ENCODE measurements around the gene KRT74.
A peak's percentile ranks its signal among the peaks of the same experiment; 100 is the strongest.
"Not testable (repeated sequence)": the region's sequence is repeated elsewhere in the genome, so short reads cannot be mapped to it uniquely, and the experiment has no call there.

Gene KRT74

DNA sequence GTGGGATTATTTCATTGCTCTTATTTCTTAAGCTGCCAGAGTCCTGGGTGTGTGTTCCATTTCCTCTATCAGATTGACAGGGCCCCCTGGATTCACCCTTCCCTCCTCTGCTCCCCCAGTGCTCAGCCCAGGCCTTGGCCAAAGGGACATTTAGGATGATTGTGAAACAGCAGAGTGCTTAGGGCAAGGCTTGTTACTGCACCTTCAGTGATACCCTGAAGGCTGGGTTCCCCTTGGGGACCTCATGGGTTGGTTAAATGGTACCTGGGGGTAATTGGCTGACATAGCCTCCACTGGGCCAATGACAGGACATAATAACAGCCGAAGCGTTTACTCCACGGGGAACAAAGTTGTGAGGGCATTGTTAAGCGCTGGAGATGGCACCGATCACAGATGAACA, 28.9 kb upstream of the KRT74 start:
- DNase-seq (ENCODE audit: low spot score) = peak; percentile 48

DNA sequence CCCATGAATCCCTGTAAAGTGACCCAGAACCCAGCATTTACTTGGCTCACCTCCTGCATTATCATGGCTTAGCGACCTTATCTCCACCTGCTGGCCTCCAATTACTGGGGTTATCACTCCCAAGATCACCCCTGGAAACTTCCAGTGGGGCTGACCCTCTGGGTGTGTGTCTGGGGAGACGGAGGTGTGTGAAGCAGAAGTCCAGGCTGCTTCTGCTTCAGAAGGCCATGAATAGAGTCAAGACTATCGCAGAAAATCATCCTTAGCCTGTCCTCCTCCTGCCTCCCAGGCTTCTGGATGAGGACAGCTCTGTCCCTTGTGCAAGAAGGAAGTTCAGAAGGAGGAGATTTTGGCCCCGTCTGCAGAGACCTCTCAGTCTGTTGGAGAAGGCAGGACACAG, 28.0 kb upstream of the KRT74 start:
- DNase-seq (ENCODE audit: low spot score) = peak; percentile 28

DNA sequence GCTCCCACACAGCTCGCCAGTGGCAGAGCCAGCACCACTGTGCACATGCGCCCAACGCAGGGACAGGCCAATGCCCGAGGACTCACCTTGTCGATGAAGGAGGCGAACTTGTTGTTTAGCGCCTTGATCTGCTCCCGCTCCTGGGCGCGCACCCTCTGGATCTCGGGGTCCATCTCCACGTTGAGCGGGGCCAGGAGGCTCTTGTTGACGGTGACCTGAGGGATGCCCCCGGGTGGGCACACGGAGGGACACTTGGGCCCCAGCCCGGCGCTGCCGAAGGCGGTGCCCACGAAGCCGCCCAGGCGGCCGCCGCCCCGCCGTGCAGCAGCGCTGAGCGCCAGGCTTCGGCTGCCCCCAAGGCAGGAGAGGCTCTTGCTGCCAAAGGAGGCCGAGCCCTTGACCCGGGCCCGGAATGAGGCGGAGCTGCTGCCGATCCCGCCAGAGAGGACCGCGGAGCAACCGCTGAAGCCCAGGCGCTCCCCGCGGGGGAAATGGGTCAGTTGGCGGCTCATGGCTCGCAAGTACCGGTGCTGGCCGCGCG, 27.4 kb upstream of the KRT74 start, which contains the start of gene KRT72:
Gene KRT72 (minus strand): TSS at position 523 of the 541 bp plus-strand sequence. CDS start 11 bp downstream, at position 512.
- DNase-seq (ENCODE audit: low spot score) = peak; percentile 8

DNA sequence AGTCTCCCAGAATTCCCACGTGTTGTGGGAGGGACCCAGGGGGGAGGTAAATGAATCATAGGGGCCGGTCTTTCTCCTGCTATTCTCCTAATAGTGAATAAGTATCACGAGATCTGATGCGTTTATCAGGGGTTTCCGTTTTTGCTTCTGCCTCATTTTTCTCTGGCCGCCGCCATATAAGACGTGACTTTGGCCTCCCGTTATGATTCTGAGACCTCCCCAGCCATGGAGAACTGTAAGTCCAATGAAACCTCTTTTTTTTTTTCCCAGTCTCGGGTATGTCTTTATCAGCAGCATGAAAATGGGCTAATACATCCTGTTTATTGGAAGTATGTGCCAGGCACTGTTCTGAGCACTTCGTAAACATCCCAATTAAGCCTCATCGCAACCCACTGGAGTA, 26.8 kb upstream of the KRT74 start:
- DNase-seq (ENCODE audit: low spot score) = no peak

DNA sequence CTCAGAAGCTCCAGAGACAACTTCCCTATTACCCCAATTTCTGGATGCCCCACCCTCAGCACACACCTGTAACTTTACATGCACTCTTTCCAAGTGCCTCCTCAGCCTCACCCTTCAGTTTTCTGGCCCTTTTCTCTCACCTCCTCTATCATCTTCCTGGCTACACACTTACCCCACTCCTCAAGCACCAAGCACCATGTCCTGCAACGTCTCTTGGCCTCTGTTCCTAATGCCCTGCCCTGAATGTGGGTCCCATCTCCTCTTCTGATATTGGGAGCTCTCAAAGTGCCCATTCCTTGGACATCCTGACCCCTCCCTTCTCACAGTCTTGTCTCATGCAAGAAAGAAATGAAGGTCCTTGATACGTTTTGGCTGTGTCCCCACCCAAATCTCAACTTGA, 26.4 kb upstream of the KRT74 start:
- DNase-seq (ENCODE audit: low spot score) = peak; percentile 40

DNA sequence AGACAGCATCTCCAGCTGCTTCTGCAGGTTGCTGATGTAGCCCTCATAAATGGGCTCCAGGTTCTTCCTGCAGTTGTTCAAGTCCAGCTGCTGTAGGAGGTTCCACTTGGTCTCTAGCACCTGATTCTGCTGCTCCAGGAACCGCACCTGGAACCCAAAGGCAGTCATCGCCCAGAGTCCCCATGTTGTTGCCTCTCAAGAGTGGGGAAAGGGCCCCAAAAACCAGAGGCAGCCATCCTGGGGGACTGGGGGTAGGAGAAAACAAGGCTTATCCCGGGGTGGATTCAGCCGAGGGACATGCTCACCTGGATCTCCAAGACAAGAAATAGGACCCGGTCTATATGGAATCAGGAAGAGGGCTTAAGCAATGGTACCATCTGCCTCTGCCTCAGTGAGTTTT, 25.3 kb upstream of the KRT74 start:
- DNase-seq (ENCODE audit: low spot score) = peak; percentile 18

DNA sequence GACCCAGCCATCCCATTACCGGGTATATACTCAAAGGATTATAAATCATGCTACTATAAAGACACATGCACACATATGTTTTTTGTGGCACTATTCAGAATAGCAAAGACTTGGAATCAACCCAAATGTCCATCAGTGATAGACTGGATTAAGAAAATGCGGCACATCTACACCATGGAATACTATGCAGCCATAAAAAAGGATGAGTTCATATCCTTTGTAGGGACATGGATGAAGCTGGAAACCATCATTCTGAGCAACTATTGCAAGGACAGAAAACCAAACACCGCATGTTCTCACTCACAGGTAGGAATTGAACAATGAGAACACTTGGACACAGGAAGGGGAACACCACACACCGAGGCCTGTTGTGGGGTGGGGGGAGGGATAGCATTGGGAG, 20.6 kb upstream of the KRT74 start:
- DNase-seq (ENCODE audit: low spot score) = not testable (repeated sequence)

DNA sequence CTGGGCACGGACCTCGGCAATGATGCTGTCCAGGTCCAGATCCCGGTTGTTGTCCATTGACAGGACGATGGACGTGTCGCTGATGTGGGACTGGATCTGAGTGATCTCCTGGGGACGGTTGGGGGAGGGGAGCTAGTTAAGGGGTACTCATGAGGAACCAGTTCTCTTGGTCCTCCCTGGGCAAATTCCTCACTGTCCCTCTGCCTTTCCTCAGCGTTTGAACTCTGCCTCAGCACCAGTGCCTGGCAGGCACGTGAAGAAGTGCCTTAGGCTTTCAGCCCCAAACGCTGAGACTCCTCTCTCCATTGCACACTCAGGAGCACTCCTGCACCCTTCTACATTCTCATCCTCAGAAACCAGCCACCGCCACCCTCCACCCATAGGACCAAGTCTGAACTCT, 17.9 kb upstream of the KRT74 start:
- DNase-seq (ENCODE audit: low spot score) = no peak

DNA sequence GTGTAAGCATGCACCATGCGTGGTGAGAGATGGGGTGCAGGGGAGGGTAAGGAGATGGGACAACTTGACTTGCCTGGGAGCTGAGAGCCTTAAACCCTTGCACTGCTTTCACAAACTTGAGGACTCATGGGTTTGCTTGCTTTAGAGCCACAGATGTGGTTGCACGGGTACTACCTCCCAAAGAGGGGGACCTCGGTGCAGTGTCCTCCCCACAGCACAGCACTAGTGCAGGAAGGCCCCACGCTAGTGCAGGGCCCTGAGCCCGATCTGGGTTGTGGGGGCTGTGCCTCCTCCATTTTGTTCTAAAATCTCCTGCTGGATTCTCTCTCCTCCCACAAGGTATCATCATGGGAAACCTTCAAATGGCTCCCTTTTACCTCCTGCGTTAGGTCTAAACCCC, 16.4 kb upstream of the KRT74 start:
- peak; percentile 45 for DNase-seq (ENCODE audit: low spot score)

DNA sequence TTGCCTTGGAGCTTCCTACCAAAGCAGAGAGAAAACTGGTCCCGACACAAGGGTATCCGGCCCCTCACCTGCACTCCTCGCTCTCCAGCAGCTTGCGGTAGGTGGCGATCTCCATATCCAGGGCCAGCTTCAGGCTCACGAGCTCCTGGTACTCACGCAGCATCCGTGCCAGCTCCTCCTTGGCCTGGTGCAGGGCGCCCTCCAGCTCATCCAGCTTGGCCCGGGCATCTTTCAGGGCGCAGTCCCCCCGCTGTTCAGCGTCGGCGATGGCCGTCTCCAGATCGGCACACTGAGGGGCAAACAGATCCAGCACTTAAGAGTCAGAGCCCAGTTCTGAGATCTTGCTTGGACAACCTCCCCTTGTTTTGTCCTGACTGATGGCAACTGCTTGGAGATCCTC, 13.9 kb upstream of the KRT74 start:
- peak; percentile 36 for DNase-seq (ENCODE audit: low spot score)

DNA sequence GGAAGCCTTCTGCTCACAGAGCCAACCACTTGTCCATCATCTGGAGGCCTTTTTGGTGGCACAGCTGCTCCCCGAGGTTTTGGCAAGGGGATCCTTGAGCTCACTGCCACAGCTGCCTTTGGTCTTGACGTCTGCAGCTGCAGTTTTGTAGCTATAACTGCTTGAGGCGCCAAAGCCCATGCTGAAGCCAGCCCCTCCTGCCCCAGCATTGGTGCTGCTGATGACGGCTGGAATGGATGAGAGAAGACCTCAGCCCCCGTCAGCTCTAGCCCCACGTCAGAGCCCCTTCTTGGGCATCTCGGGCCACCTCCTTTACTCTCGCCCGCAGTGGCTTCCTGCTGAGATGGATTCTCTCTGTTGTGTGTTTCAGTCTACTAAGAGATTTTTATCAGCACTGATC, 12.3 kb upstream of the KRT74 start:
- DNase-seq (ENCODE audit: low spot score) = peak; percentile 65

DNA sequence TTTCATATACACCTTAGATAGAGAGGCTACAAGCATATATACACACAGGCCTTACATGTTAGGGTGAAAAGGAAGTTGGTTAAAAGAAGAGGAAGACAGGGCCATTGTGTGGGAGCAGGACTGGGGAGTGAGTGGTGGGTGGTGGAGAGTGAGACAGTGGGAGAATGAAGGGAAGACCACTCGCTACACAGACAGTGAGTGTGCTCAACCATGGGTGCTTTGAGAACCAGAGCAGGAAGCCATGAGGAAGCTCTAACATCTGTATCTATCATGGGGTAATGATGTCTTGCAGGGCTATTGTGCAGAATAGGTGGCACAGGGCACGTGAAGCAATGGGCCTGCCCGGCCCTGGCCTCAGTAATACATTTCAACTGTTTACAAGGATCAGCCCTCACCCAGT, 11.4 kb upstream of the KRT74 start:
- no peak for DNase-seq (ENCODE audit: low spot score)

DNA sequence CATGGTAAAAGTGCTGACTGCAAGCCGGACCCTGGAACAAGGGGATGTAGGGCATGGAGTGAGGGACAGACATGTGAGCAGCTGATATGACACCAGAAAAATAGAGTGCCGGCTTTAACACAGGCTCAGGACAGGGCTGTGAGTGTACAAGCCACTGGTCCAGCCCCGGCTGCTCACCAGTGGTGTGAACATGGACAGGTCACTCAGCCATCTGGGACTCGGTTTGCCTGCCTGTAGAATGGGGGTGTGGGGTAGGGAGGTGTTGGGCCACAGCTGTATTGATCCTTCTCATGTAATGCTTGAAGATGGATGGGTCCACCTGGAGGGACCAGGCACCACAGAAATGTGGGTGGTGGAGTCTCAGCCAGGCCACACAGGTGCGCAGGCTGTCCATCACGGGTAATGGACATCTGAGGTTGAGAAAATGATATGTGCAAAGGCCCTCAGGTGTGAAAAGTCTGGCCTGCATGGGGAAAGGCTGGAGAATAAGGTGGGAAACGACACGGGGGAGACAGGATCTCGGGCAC, 10.6 kb upstream of the KRT74 start:
- DNase-seq (ENCODE audit: low spot score) = peak; percentile 22

DNA sequence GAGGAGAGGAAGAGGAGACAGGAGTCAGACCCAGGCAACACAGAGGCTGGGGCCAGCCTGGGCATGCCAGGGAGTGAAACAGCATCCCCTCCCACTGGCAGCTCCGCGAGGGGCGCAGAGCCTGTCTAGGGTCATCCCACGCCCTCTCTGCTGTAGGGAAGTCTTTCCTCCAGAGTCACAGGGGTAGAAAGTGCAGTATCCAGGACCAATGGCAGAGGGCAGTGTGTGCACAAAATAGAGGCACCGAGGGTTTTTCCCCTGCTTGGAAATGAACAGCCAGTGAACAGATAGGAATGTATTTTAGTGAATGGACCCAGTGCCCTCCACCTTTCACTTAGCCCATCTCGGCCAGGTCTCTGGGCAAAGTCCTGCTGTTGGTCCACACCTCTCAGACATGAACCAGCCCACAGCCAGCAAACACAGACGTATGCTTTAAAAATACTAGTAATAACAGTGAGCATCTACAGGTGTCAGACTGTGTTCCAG, 9.4 kb upstream of the KRT74 start:
- DNase-seq (ENCODE audit: low spot score) = peak; percentile 63

DNA sequence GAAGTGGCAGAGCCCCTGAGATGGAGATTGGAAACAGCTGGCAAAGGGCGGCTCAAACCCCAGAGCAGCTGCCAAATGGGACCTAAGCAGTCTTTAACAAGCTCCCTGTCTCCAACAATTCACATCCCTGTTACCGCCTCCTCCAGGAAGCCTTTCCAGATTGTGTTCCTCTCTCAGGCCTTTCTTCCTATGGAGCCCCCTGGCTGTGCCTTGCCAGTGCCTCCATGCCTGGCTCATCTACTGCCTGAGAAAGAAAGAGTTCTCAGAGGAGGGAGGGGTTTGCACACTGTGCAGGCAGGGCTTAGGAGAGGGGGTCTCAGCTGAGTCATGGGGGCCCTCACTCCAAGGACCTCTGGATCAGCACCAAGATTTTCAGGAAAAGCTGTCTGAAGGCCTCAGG, 8.8 kb upstream of the KRT74 start:
- no peak for DNase-seq (ENCODE audit: low spot score)

DNA sequence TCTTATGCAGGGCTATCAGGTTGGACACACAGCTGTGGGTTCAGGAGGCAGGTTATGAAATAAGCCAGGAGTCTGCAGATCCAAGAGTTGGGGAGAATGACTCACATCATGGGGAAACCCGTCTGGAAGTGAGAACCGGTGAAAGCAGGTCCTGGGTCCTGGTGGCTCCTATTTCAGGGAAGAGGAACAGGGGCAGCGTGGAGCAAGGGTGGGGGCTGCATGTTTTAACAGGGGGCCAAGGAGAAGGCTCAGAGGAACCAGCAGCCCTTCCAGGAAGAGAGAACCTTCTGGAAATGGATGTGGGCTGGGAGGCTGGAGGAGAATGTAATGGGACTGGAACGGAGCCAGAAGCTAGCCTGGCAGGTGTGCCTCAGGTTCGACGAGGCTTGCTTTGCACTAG, 7.8 kb upstream of the KRT74 start:
- DNase-seq (ENCODE audit: low spot score) = peak; percentile 34

DNA sequence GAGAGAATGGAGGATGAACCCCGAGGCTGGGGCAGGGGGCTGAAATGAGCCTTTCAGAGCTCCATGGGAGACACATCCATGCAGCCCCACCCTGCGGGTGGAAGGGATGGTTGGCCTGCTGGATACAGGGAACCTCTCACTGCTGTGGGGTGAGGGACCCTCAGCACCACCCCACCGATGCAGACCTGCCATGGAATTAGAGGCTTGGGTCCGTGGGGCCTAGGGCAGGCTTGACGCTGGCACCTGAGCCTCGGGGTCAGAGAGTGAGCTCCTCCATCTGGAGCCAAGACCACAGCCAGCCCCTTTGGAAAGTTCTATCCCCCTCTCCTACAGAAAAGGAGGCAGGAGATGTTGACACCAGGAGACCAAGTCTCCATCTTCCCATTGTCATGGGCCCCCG, 7.4 kb upstream of the KRT74 start:
- DNase-seq (ENCODE audit: low spot score) = peak; percentile 33

DNA sequence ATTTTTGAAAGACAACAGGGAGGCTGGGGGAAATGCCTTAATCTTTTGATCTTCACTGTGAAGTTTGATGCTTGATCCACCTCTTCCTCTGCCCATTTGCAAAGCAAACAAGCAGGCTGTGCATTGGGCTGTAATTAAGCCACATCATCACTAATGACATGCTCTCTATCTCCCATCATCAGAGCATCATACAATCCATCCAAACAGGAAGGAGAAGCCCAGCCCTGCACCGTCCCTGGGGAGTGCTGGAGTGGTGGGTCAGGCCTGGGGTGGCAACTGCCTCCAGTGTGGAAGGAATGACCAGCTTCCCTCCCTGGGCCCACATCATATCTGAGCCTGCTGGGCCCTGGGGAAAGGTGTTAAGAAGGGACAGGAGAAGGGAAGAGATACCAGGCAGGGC, 6.9 kb upstream of the KRT74 start:
- DNase-seq (ENCODE audit: low spot score) = peak; percentile 17

DNA sequence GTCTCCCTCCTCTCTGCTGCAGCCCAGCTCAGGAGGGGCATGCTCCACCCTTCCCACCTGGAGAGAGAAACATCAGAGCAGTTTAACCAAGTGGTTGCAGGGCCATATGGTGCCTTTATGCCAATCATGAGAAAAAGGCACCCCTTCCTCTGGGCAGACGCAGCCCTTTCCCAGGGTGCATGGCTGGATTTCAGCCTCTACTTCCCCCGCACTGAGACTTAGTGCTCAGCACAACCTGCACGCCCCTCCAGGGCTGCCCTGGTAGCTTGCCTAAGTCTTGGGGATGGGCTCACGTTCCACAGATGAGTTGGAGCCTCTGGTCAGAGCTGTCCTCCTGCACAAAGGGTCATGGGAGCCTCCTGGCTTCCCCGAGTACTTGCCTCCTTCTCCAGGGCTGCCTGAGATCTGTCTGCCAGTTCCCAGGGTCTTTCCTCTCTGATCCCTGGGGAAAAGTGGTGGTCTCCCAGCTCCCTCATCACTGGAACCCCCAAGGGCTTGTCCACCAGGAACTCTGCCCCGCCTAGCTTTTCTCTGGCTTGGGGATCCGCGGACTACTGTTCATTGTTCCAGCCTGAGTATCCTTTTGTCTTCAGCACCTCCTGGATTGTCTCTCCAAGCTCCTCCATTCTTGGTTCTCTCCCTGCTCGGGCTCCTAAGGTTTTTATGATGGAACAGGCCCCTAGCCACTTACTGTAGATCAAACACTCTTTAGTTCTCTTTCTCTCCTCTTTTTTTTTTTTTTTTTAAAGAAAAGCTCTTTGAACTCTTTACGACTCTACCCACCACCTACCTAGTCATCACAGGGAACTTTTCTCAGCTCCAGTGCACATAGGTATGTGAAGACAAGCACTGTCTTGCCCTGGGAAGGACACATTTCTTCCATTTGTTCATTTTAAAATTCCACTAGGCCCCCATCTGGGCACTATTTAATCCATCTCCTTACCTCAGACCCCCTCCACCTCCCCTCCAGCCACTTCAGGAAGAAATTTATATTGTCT, 6.1 kb upstream of the KRT74 start:
- DNase-seq (ENCODE audit: low spot score) = peak; percentile 2

DNA sequence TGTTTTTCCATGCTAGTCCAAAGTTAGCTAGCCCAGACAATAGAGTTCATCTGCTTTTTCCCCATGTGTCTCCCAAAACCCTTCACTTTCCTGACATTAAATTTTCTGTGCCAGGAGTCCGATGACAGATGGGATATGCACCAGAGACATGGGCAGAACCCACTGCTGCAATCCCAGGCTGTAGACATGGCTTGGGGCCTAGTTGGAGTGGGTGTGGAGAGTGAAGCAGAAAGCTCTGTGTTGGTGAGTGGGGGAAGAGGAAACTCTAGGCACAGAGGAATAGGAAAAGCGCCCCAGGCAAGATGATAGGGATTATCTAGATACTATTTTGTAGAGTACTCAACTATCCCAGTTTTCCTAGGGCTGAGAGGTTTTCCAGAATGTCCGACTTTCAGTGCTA, 4.8 kb upstream of the KRT74 start:
- no peak for DNase-seq (ENCODE audit: low spot score)

DNA sequence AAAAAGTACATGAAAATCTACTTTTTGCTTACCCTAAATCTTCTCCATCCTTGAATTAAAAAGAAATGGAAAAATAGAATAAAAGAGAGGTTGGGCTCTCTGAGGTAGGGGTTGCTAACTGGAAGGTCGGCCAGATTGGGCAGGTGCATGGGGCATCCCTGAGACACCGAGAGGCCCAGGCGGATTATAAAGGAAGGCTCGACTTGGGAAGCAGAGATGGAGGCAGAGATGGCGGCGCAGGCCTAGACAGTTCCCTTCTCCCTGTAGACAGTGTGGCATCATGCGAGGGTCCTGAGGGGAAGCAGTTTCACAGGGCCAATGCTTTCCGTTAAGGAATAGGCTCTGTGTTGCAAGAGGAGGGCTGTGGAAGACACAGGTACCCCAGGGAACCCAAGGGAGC, 3.7 kb upstream of the KRT74 start:
- no peak for DNase-seq (ENCODE audit: low spot score)

DNA sequence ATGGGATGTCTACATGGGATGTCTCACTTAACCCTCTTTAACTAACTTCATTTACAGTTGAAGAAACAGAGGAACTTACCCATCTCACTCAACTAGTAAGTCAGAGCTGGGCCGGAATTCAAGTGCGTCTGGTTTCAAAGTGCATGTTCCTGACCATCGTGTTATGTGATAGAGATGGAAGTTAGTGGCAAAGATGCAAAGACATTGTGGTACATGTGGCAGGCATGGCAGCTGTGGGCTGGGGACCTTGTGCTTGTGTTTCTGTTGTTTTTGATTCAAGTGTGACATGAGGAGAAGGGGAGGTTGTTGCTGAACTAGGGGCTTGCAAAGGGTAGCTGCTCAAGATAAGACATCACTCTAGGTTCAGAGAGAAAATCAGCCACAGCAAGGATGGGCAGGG, 2.3 kb upstream of the KRT74 start:
- DNase-seq (ENCODE audit: low spot score) = no peak

DNA sequence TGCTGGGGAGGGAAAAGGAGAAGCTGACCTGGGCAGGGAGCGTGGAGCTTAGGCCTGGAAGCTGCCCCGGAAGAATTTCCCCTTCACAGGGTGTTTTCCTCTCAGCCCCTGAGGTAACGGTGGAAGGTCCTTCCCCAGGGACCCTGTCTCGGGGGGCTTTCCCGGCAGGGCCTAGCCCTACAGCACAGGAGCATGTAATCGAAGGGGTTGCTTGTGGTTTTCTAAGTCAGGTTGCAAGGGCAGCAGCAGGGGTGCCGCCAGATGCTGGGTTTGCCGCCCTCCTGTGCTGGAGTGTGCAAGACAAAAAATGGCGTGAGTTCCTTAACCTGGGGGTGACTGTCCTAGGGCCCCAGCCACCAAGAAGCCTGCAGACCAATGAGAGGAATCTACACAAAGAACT, 1.6 kb upstream of the KRT74 start:
- no peak for DNase-seq (ENCODE audit: low spot score)
